SJCRH30 (cell line): Measurements from ENCODE around the gene CD58. TPM values are rescaled to one million over a fixed set of nuclear protein-coding genes. Genes with fewer than 3 reads are reported as not detected.

ENCODE experiments used
- DNase-seq, 2 experiments: peaks; one replicate each; pipeline ENCODE4 v3.0.0-alpha.2; 2015 to 2020
- H3K27ac ChIP-seq: fragments of 250-450 bp; sonication (Bioruptor Pico); 2 replicates; pipeline ENCODE4 v1.5.1; 2020; ENCODE audit warnings: mild to moderate bottlenecking, moderate library complexity
- H3K27me3 ChIP-seq: fragments of 250-450 bp; sonication (Bioruptor Pico); 2 replicates; pipeline ENCODE4 v1.5.1; 2020; ENCODE audit warnings: mild to moderate bottlenecking, moderate library complexity
- H3K36me3 ChIP-seq: fragments of 250-450 bp; sonication (Bioruptor Pico); 2 replicates; pipeline ENCODE4 v1.5.1; 2020; ENCODE audit warnings: mild to moderate bottlenecking, moderate library complexity
- H3K4me1 ChIP-seq: fragments of 250-450 bp; sonication (Bioruptor Pico); 2 replicates; pipeline ENCODE4 v1.5.1; 2020; ENCODE audit warnings: mild to moderate bottlenecking, moderate library complexity
- H3K4me3 ChIP-seq: fragments of 250-450 bp; sonication (Bioruptor Pico); 2 replicates; pipeline ENCODE4 v1.5.1; 2020; ENCODE audit warnings: mild to moderate bottlenecking, moderate library complexity
- H3K9me3 ChIP-seq: fragments of 250-450 bp; sonication (Bioruptor Pico); replicated peaks from 2 replicates; pipeline ENCODE4 v1.5.1; 2020; ENCODE audit warnings: mild to moderate bottlenecking, moderate library complexity
- total RNA-seq: library from RNA; depleted of rRNA; stranded (reverse); fragments of >200 nt; shearing (Covaris generic); gene quantifications from 2 replicates; pipeline ENCODE4 v1.2.3, GENCODE V29; 2014

CD58 gene
- total RNA-seq, 1 experiment from 2014 or later, result 30.1 TPM

DNA sequence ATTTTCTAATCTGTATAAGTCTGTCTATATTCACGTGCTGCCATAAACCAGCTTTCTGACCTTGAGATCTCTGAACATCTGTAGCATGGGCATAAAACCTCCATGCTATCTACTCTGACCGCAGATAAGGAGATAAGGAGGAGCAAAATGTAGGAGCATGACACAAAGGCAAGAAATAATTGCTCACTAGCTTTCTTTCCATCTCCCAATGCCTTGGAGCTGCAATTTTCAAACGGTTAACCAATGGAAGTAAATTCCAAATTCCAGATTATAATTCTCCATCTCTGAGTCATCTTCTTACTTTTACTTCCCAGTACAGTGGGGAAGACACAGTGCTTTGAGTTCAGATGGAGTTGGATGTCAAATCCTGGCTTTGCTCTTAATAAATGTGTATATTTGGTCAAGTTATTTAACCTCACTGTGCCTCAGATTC lies 41.6 kb downstream of the CD58 start:
- no peak overlapping the region for H3K27ac ChIP-seq
- no peak overlapping the region for H3K4me3 ChIP-seq
- no peaks in the 10 kb centered on the region for H3K4me1 ChIP-seq
- H3K27me3 ChIP-seq, result no peaks in the 10 kb centered on the region
- no peak for DNase-seq
- no peaks in the 10 kb centered on the region for H3K9me3 ChIP-seq
- H3K36me3 ChIP-seq, result peaks cover 4% of the 10 kb centered on the region; the same call in 1 of the 2 replicates

DNA sequence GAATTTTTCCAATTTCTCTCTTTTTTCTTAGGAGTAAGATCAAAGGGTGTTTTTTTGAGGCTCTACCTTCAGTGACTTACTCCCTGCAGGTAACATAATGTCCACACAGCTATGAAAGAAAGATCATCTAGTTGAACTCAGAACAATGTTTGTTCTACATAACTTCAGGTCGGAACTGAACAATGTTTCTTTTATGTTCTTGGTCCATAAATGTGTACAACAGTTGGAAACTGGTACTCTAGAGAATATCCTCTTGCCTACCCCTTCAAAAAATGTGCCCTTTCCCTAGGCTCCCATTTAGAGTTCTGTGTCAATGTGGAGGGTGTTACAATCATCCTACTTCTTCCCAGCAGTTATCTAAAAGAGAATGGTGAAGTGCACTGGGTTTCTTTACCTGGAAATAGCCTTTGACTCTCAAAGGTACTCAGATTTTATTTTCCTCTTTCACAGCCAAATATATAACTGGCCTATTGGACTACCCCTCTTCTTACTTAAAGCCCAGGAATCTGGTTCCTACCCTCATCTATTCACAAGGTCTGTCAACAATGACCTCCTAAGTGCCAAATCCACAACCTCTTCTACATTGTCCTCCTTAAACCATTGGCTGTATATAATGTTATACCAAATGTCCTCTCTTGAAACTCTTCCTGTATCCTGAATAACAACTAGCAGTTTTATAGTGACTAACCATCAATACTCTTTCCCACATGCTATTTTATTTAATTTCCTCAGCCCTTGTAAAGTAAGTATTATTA lies 42.3 kb downstream of the CD58 start:
- Histone ChIP-seq H3K4me1 (no peaks in the 10 kb centered on the region), H3K36me3 (peaks cover 2% of the 10 kb centered on the region; the same call in 1 of the 2 replicates), H3K27me3 (no peaks in the 10 kb centered on the region), H3K9me3 (no peaks in the 10 kb centered on the region), H3K4me3 (no peak overlapping the region), H3K27ac (no peak overlapping the region)
- no peak for DNase-seq

GRCh38 chr1:116525440-116525839 lies 45.4 kb downstream of the CD58 start:
- H3K4me3 ChIP-seq, result no peak overlapping the region
- H3K27me3 ChIP-seq, result no peaks in the 10 kb centered on the region
- no peak overlapping the region for H3K27ac ChIP-seq
- H3K36me3 ChIP-seq, result no peaks in the 10 kb centered on the region
- H3K4me1 ChIP-seq, result no peaks in the 10 kb centered on the region
- no peaks in the 10 kb centered on the region for H3K9me3 ChIP-seq
- no peak for DNase-seq

DNA sequence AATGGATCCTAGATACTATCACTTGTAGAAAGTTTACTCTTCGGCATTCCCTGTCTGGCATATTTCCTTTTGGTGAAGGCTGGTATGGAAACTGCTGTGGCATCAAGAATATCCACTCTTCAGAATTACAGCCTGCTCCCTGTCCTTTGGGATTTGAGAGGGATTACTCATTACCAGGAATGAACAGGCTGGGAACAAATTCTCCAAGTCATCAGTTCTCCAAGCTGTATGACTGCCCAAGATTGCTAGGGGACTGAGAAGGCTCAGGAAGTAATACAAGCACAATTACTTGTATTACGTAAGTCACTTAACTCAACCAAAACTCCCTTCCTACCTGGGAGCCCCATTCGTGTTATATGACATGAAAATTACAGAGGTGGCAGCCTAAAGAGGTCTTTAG lies 49.6 kb downstream of the CD58 start:
- no peak for DNase-seq
- H3K36me3 ChIP-seq, result no peaks in the 10 kb centered on the region
- no peaks in the 10 kb centered on the region for H3K4me1 ChIP-seq
- H3K9me3 ChIP-seq, result no peaks in the 10 kb centered on the region
- H3K27me3 ChIP-seq, result no peaks in the 10 kb centered on the region
- H3K4me3 ChIP-seq, result no peak overlapping the region
- H3K27ac ChIP-seq, result no peak overlapping the region

DNA sequence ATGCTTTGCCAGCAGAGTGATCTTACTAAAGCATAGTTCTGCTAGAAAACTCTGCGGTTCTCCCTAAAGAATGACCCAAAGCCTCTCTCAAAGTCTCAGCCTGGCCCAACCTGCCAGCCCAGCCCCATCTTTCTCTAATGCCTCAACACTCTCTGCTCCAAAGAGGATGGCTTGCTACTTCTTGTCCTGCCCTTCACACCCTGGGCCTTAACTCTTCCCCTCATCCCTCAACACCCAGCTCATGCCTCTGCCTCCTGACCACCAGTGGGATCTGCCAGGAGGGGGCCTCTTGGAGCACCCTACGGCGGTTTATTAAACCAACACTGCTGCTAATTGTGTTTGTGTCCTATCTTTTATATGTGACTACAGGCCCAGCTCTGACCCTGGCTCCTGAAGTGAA lies 52.4 kb downstream of the CD58 start:
- no peak overlapping the region for H3K27ac ChIP-seq
- no peak overlapping the region for H3K4me3 ChIP-seq
- H3K27me3 ChIP-seq, result no peaks in the 10 kb centered on the region
- no peaks in the 10 kb centered on the region for H3K9me3 ChIP-seq
- no peaks in the 10 kb centered on the region for H3K36me3 ChIP-seq
- no peaks in the 10 kb centered on the region for H3K4me1 ChIP-seq
- DNase-seq, result no peak

DNA sequence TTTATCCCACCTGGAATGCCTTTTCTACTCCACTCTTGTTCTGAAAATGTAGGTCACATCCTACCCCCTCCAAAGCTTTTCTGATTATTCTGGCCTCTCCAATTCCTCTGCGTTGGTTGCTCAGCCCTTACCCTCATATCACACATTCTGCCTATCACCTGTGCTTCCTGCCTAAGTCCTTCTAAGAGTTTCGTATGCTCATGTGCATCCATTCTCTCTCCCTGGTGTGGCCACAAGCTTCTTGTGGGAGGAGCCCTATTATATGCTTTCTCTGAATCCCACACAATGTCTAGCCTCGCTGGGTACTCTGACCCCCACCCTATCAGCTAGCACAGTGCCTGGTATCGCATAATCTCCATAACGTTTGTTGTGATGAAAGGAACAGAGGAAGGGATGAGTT lies 54.2 kb downstream of the CD58 start:
- no peaks in the 10 kb centered on the region for H3K9me3 ChIP-seq
- no peak overlapping the region for H3K4me3 ChIP-seq
- no peaks in the 10 kb centered on the region for H3K36me3 ChIP-seq
- H3K27me3 ChIP-seq, result no peaks in the 10 kb centered on the region
- DNase-seq, result no peak
- no peak overlapping the region for H3K27ac ChIP-seq
- H3K4me1 ChIP-seq, result no peaks in the 10 kb centered on the region

DNA sequence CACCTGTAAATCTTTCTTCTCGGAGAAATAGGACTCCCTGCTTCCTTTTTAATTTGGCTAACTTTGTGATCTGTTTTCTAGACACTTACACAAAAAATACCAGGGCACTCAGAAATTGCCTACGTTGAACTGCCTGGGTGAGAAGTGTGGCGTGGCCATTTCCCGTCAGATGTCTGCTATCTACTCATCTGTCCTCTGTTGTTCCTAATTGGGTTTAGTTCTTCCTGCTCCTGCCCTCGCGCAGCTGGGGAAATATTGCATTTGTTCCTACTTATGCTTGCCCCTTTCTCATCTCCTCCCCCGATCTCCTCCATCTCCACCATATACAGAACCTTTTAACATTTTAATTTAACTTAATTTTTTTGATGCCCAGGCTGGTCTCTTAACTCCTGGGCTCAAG lies 55.1 kb downstream of the CD58 start:
- no peaks in the 10 kb centered on the region for H3K9me3 ChIP-seq
- DNase-seq, result no peak
- no peak overlapping the region for H3K4me3 ChIP-seq
- H3K27me3 ChIP-seq, result no peaks in the 10 kb centered on the region
- no peaks in the 10 kb centered on the region for H3K4me1 ChIP-seq
- H3K27ac ChIP-seq, result no peak overlapping the region
- no peaks in the 10 kb centered on the region for H3K36me3 ChIP-seq

DNA sequence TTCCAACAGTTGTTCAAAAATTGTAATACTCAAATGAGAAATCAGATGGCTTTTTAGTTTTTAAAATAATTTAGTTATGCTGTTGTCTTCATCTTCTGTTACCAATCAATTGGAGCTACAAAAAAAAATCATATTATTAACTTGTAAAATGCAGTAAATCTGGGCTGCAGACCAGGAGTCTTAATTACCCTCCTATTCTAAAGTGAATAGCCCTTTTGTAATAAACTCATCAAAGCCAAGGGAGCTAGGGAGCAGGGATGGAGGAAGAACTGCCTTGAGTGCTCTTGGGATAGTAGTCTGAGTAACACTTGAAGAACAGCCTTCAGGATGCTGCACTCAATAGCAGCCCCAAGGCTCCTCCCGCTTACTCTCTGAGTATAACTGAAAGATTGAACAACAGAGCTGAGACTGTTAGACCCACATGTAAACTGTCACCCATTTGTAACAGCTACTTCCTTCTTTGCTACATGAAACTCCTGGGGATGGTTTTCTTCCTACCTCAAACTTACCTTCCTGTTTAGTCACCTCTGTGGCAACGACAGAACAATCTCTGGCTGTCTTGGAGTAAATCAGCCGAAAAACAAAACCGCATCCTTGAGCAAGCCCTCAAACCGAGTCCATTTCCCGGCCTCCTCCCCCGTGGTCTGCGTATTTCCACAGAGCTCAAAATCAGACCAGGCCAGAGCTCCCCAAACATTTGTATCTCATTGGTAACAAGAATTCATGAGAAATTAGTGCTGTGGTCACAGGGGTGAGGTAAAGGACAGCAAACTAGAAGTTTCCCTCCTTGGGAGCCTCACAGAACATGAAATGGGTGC lies 55.9 kb downstream of the CD58 start:
- Histone ChIP-seq H3K27me3 (no peaks in the 10 kb centered on the region), H3K4me1 (no peaks in the 10 kb centered on the region), H3K27ac (no peak overlapping the region), H3K9me3 (no peaks in the 10 kb centered on the region), H3K36me3 (no peaks in the 10 kb centered on the region), H3K4me3 (no peak overlapping the region)
- DNase-seq, result no peak

DNA sequence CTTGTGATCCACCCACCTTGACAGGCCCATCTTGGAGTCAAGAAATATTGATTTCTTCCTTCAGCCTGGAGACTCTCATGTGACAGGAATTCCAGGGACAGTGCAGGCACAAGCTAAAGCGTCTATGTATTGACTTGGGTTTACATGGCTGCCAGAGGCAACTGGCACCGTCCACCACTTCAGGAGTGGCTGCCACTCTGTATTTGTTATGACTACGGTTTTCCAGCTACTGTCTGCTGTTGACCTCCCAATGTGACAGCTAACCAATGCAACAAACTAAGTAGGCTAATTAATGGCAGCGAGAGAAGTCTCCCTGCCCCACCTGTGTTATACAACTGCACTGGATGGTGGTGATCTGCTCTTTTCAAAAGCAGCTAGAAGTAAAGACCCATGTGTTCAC lies 56.9 kb downstream of the CD58 start:
- Histone ChIP-seq H3K36me3 (no peaks in the 10 kb centered on the region), H3K27ac (no peak overlapping the region), H3K4me1 (no peaks in the 10 kb centered on the region), H3K27me3 (no peaks in the 10 kb centered on the region), H3K9me3 (no peaks in the 10 kb centered on the region), H3K4me3 (no peak overlapping the region)
- no peak for DNase-seq

DNA sequence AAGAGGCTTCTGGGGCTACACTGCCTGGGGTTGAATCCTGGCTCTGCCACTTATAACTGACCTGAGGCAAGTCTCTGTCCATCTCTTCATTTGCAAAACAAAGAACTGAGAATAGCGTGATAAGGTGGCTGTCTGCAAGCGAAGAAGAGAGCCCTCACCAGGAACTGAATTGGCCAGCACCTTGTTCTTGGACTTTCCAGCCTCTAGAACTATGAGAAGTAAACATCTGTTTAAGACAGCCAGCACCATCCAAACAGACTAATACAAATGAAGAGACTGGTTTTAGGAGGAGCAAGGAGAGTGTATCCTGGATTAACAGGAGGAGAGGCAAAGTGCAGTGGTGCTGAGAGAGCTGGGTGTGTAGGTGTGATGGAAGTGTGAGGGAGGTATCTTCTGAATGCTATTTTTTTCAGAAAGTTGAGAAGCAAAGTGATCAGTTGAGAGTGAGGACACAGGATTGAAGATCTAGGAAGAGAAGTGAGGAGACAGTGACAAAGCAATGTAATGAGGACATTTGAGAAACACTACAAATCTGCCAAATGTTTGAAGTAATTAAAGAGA lies 59.3 kb downstream of the CD58 start:
- Histone ChIP-seq H3K36me3 (no peaks in the 10 kb centered on the region), H3K9me3 (no peaks in the 10 kb centered on the region), H3K27ac (no peak overlapping the region), H3K4me3 (no peak overlapping the region), H3K27me3 (no peaks in the 10 kb centered on the region), H3K4me1 (no peaks in the 10 kb centered on the region)
- DNase-seq, result no peak

GRCh38 chr1:116510361-116510760 lies 60.5 kb downstream of the CD58 start:
- Histone ChIP-seq H3K9me3 (no peaks in the 10 kb centered on the region), H3K4me3 (no peak overlapping the region), H3K27ac (no peak overlapping the region), H3K36me3 (no peaks in the 10 kb centered on the region), H3K27me3 (no peaks in the 10 kb centered on the region), H3K4me1 (no peaks in the 10 kb centered on the region)
- DNase-seq, result no peak

GRCh38 chr1:116508984-116509980 lies 61.5 kb downstream of the CD58 start:
- no peak for DNase-seq
- H3K4me1 ChIP-seq, result no peaks in the 10 kb centered on the region

GRCh38 chr1:116508085-116508983 lies 62.5 kb downstream of the CD58 start:
- no peaks in the 10 kb centered on the region for H3K9me3 ChIP-seq
- no peak overlapping the region for H3K27ac ChIP-seq
- no peaks in the 10 kb centered on the region for H3K36me3 ChIP-seq
- no peak for DNase-seq
- no peaks in the 10 kb centered on the region for H3K4me1 ChIP-seq
- H3K27me3 ChIP-seq, result no peaks in the 10 kb centered on the region
- H3K4me3 ChIP-seq, result no peak overlapping the region

More at GRCh38 chr1:116508984-116509980, 61.5 kb downstream of the CD58 start:
- H3K36me3 ChIP-seq, result no peaks in the 10 kb centered on the region
- no peak overlapping the region for H3K27ac ChIP-seq
- H3K27me3 ChIP-seq, result no peaks in the 10 kb centered on the region
- H3K9me3 ChIP-seq, result no peaks in the 10 kb centered on the region
- no peak overlapping the region for H3K4me3 ChIP-seq
